Activated T-cell treated with anti-CD3 and anti-CD28 coated beads, Interleukin-2, amount 50 U/mL, for 24 hours (primary cell): ENCODE data around the gene VWA5B2.
A peak's percentile ranks its signal among the peaks of the same experiment; 100 is the strongest.
"Not testable (repeated sequence)": the region's sequence is repeated elsewhere in the genome, so short reads cannot be mapped to it uniquely, and the experiment has no call there.

Experiments
- DNase-seq: peaks from one replicate; pipeline ENCODE4 v3.0.0-alpha.2; 2020
- H3K27ac Mint-ChIP-seq: 2 replicates; pipeline ENCODE4 v1.8.0; 2020; ENCODE audit warnings: mild to moderate bottlenecking, mixed read lengths
- H3K27me3 Mint-ChIP-seq: 2 replicates; pipeline ENCODE4 v1.8.0; 2020; ENCODE audit warnings: mixed read lengths
- H3K36me3 Mint-ChIP-seq: 2 replicates; pipeline ENCODE4 v1.8.0; 2020; ENCODE audit warnings: low read depth, mixed read lengths
- H3K4me1 Mint-ChIP-seq: 2 replicates; pipeline ENCODE4 v1.8.0; 2020; ENCODE audit warnings: low read depth, mixed read lengths
- H3K4me3 Mint-ChIP-seq: 2 replicates; pipeline ENCODE4 v1.8.0; 2020; ENCODE audit warnings: mild to moderate bottlenecking, moderate library complexity, mixed read lengths
- H3K9me3 Mint-ChIP-seq: 2 replicates; pipeline ENCODE4 v1.8.0; 2020; ENCODE audit warnings: mixed read lengths

The VWA5B2 gene

DNA sequence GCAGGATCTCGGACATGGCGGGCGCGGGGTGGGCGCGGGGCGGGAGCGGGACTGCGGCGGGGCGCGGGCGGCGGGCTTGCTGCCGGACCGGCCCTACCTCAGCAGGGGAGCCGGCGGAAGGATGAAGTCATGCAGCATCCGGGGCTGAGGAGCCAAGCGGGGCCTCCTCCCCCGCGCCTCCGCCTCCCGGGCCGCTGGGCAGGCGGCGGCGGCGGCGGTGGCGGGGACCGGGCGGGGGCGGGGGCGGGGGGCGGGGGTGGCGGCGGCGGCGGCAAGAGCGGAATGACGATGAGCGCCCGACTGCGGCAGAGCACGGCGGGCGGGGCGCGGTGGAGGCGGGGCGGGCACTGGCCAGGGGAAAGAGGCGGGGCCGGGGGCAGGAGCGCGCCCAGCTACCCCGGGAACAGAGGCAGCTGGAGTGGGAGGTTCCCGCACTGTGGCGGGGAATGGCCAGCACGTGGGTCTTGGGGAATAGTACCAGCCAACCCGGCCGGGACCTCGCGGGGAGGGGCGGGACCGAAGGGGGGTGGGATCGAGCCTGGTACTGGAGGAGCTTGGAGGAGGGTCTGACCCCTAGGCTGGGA lies 32.0 kb downstream of the VWA5B2 start, which contains the start of gene CAMK2N2:
CAMK2N2 (minus strand) TSS at position 284 of the 584 bp plus-strand sequence; CDS start at position 16, 268 bp downstream.
- Mint-ChIP-seq H3K36me3 (peaks cover 12% of the 10 kb centered on the region), H3K27ac (peak within 1 kb of the TSS; percentile 76), H3K4me3 (peak within 1 kb of the TSS; percentile 83), H3K9me3 (no peaks in the 10 kb centered on the region), H3K27me3 (peaks cover 52% of the 10 kb centered on the region), H3K4me1 (peaks cover 24% of the 10 kb centered on the region)
- DNase-seq: peak; percentile 73

- DNase-seq: no peak
- Mint-ChIP-seq H3K9me3 (no peaks in the 10 kb centered on the region), H3K36me3 (peaks cover 12% of the 10 kb centered on the region), H3K4me1 (peaks cover 24% of the 10 kb centered on the region), H3K27ac (peak overlapping the region; percentile 72), H3K27me3 (peaks cover 54% of the 10 kb centered on the region), H3K4me3 (peak overlapping the region; percentile 83)
These were observed 32.7 kb downstream of the VWA5B2 start for GRCh38 chr3:184261854-184262763.

DNA sequence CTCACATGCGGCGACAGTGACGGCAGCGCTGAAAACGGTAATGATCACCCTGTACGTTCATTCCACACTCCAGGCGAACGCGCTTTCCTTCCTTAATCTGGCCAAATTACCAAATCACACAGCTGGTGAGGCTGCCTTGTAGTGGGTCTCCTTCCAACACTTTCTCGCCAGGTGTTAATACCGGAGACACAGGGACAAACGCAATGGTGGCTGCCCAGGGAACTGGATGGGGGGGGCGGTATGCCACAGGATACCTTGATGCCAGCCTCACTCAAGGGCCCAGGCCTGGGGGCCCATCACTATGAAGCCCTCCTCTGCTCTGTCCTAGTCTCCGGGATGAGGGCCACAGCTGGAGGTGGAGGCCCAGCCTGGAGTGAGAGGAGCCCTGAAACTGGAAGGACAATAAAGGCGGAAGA lies 33.4 kb downstream of the VWA5B2 start:
- Mint-ChIP-seq H3K4me3 (peak overlapping the region; percentile 83), H3K4me1 (peaks cover 24% of the 10 kb centered on the region), H3K27ac (peak overlapping the region; percentile 26), H3K36me3 (peaks cover 12% of the 10 kb centered on the region), H3K9me3 (no peaks in the 10 kb centered on the region), H3K27me3 (peaks cover 61% of the 10 kb centered on the region)
- no peak for DNase-seq

DNA sequence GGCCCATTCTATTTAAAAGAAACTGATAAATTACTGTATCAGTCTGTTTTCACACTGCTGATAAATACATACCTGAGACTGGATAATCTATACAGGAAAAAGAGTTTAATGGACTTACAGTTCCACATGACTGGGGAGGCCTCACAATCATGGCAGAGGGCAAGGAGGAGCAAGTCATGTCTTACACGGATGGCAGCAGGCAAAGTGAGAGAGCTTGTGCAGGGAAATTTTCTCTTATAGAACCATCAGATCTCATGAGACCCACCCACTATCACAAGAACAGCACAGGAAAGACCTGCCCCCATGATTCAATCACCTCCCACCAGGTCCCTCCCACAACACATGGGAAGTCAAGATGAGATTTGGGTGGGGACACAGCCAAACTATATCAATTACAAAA lies 37.9 kb downstream of the VWA5B2 start:
- not testable (repeated sequence) for H3K36me3 Mint-ChIP-seq, H3K27ac Mint-ChIP-seq, H3K9me3 Mint-ChIP-seq, H3K4me1 Mint-ChIP-seq, DNase-seq, H3K4me3 Mint-ChIP-seq
- H3K27me3 Mint-ChIP-seq: peaks cover 59% of the 10 kb centered on the region

GRCh38 chr3:184272269-184272668 lies 42.9 kb downstream of the VWA5B2 start:
- Mint-ChIP-seq H3K4me1 (peaks cover 6% of the 10 kb centered on the region), H3K4me3 (no peak overlapping the region), H3K27me3 (peaks cover 54% of the 10 kb centered on the region), H3K36me3 (no peaks in the 10 kb centered on the region), H3K9me3 (no peaks in the 10 kb centered on the region), H3K27ac (no peak overlapping the region)
- DNase-seq: no peak

DNA sequence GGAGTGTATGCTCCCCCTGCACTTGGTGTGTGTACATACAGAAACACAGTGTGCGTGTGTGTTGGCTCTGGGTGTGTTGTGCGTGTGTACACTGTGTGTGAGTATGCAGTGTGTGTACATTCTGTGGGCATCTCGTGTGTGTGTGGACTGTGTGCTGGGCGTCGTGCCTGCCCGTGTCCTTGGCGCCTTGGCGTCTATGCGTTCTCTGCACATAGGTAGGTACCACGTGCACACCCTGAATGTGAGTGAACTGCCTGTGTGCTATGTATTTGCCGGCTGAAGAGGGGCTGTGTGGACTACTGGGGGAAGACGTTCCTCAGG lies 46.0 kb downstream of the VWA5B2 start:
- no peak overlapping the region for H3K4me3 Mint-ChIP-seq
- no peak overlapping the region for H3K27ac Mint-ChIP-seq
- H3K4me1 Mint-ChIP-seq: peaks cover 6% of the 10 kb centered on the region
- DNase-seq: no peak
- peaks cover 54% of the 10 kb centered on the region for H3K27me3 Mint-ChIP-seq
- no peaks in the 10 kb centered on the region for H3K9me3 Mint-ChIP-seq
- H3K36me3 Mint-ChIP-seq: no peaks in the 10 kb centered on the region

DNA sequence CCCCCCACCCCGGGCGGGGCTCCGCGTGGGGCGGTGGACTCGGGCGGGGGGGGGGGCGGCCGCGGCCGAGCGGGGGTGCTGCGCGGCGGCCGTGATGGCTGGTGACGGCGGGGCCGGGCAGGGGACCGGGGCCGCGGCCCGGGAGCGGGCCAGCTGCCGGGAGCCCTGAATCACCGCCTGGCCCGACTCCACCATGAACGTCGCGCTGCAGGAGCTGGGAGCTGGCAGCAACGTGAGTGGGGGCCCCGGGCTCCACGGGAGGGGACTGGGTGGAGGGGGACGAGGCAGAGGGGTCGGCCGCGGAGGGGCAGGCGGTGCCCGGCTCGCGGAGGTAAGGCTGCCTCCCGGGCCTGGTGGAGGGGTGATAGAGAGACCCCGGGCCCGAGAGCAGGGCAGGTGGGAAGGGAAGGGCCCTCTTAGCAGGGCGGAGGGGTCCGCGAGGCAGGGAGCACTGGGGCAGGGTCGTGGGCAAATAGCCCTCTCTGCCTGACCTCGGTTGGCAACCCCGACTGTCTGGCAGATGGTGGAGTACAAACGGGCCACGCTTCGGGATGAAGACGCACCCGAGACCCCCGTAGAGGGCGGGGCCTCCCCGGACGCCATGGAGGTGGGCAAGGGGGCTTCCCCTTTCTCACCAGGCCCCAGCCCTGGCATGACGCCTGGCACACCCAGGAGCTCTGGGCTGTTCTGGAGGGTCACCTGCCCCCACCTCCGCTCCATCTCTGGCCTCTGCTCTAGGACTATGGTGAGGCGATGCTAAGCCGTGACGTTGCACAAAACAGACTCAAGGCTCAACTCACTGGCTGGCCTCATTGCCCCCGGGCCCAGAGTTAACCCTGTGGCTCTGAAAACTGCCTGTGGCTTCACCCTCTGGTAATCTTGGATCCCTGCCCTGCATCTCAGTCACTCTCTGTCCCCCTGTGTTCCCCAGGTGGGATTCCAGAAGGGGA lies 46.9 kb downstream of the VWA5B2 start, which contains the start of gene ECE2:
ECE2 (plus strand) TSS at position 62 of the 950 bp plus-strand sequence; CDS start at position 194, 132 bp downstream.
- Mint-ChIP-seq H3K4me3 (no peak within 1 kb of the TSS), H3K27me3 (peaks cover 48% of the 10 kb centered on the region), H3K4me1 (peaks cover 6% of the 10 kb centered on the region), H3K27ac (no peak within 1 kb of the TSS), H3K9me3 (no peaks in the 10 kb centered on the region), H3K36me3 (no peaks in the 10 kb centered on the region)
- DNase-seq: no peak

- peaks cover 40% of the 10 kb centered on the region for H3K27me3 Mint-ChIP-seq
- no peak for DNase-seq
- peaks cover 6% of the 10 kb centered on the region for H3K4me1 Mint-ChIP-seq
- H3K27ac Mint-ChIP-seq: no peak overlapping the region
- no peak overlapping the region for H3K4me3 Mint-ChIP-seq
- no peaks in the 10 kb centered on the region for H3K9me3 Mint-ChIP-seq
- no peaks in the 10 kb centered on the region for H3K36me3 Mint-ChIP-seq
These were observed 48.0 kb downstream of the VWA5B2 start for GRCh38 chr3:184277366-184277765.

DNA sequence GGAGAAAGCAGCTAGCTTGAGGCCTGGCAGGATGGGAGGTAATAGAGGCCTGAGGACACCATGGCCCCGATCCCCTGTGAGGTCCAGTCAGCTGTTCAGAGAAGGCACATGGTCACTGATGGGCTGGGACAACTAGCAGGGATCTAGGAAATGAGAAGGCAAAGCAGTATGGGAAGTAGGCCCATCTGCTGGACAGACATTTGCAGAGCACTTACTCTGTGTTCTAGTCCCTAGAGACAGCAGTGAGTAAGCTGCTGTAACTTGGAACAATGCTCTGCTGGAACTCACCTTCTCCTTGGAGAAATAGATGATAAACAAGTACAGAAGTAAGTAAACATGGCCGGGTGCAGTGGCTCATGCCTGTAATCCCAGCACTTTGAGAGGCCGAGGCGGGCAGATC lies 53.6 kb downstream of the VWA5B2 start:
- DNase-seq: no peak
- Mint-ChIP-seq H3K27me3 (peaks cover 15% of the 10 kb centered on the region), H3K36me3 (no peaks in the 10 kb centered on the region), H3K4me1 (no peaks in the 10 kb centered on the region), H3K9me3 (no peaks in the 10 kb centered on the region), H3K27ac (no peak overlapping the region), H3K4me3 (no peak overlapping the region)

GRCh38 chr3:184283681-184284080 lies 54.3 kb downstream of the VWA5B2 start:
- H3K36me3 Mint-ChIP-seq: no peaks in the 10 kb centered on the region
- no peaks in the 10 kb centered on the region for H3K4me1 Mint-ChIP-seq
- H3K4me3 Mint-ChIP-seq: no peak overlapping the region
- H3K9me3 Mint-ChIP-seq: no peaks in the 10 kb centered on the region
- no peak for DNase-seq
- H3K27me3 Mint-ChIP-seq: peaks cover 13% of the 10 kb centered on the region
- no peak overlapping the region for H3K27ac Mint-ChIP-seq

DNA sequence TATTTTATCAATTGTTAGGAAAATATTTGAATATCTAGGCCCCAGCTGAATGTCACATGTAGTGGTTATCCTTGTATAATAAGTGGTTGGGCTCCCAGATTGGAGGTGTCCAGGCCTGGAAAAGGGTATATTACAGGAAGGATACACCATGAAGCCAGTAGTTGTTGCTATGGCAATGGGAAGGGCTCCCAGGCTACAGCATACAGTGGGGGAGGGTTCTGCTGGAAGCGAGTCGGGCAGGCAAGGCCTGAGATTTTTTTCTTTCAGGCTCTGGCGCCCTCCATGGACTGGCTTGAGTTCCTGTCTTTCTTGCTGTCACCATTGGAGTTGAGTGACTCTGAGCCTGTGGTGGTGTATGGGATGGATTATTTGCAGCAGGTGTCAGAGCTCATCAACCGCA lies 55.3 kb downstream of the VWA5B2 start:
- Mint-ChIP-seq H3K4me1 (peaks cover 2% of the 10 kb centered on the region), H3K9me3 (no peaks in the 10 kb centered on the region), H3K27ac (no peak overlapping the region), H3K36me3 (no peaks in the 10 kb centered on the region), H3K27me3 (peaks cover 19% of the 10 kb centered on the region), H3K4me3 (no peak overlapping the region)
- DNase-seq: no peak

DNA sequence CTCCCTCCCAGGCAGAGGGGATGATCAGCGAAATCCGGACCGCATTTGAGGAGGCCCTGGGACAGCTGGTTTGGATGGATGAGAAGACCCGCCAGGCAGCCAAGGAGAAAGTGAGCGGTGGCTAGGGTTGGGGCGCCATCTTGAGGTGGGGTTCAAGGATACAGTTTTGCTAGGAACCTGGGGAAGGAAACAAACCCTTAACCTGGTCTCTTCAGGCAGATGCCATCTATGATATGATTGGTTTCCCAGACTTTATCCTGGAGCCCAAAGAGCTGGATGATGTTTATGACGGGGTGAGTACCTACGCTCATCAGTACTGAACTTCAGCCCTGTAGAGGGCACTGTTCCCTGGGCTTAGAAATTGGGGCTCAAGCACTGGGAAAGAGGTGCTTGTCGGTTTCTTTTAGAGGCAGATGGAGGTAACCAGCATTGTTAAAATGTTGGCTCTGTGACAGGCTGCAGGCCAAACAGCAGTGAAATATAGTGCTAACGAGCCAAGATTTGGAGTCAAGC lies 60.1 kb downstream of the VWA5B2 start:
- Mint-ChIP-seq H3K27me3 (peaks cover 19% of the 10 kb centered on the region), H3K4me1 (peaks cover 2% of the 10 kb centered on the region), H3K36me3 (no peaks in the 10 kb centered on the region), H3K9me3 (no peaks in the 10 kb centered on the region), H3K27ac (no peak overlapping the region), H3K4me3 (no peak overlapping the region)
- peak; percentile 81 for DNase-seq

- Mint-ChIP-seq H3K27me3 (peaks cover 19% of the 10 kb centered on the region), H3K27ac (no peak overlapping the region), H3K4me3 (no peak overlapping the region), H3K9me3 (no peaks in the 10 kb centered on the region), H3K4me1 (peaks cover 2% of the 10 kb centered on the region), H3K36me3 (no peaks in the 10 kb centered on the region)
- no peak for DNase-seq
These were observed 60.9 kb downstream of the VWA5B2 start for GRCh38 chr3:184290331-184290730.

DNA sequence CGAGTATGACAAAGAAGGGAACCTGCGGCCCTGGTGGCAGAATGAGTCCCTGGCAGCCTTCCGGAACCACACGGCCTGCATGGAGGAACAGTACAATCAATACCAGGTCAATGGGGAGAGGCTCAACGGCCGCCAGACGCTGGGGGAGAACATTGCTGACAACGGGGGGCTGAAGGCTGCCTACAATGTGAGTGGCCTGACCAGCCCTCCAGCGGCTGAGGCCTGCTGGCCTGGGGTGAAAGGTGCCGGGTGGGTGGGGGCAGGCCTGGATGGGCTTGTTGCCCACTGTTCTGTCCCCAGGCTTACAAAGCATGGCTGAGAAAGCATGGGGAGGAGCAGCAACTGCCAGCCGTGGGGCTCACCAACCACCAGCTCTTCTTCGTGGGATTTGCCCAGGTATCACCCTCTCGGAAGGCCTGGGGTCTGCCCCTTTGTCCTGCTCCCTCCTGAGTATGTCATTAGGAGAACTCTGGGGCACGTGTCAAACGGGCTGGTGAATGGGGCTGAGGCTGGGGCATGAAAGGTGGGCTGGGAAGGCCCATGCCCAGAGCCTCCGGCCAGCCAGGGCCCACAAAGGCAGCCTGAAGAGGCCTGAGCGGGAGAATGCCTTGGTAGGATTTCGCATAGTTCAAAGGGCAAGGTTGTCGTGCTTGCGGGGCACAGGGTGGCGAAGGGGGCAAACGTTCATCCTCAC lies 61.8 kb downstream of the VWA5B2 start:
- Mint-ChIP-seq H3K36me3 (no peaks in the 10 kb centered on the region), H3K27ac (no peak overlapping the region), H3K9me3 (no peaks in the 10 kb centered on the region), H3K4me1 (peaks cover 2% of the 10 kb centered on the region), H3K4me3 (no peak overlapping the region), H3K27me3 (peaks cover 15% of the 10 kb centered on the region)
- no peak for DNase-seq
